C4-2B (cell line): ENCODE results near the gene PON3.
"Not testable (repeated sequence)": the region's sequence is repeated elsewhere in the genome, so short reads cannot be mapped to it uniquely, and the experiment has no call there.

Experiments
- H3K27ac ChIP-seq: fragments of 450-650 bp; 2 replicates; pipeline ENCODE4 v1.5.1; 2017
- CTCF ChIP-seq: fragments of 450-650 bp; conservative IDR thresholded peaks from 2 replicates; pipeline ENCODE4 v1.5.1; 2017; ENCODE audit warnings: mild to moderate bottlenecking
- ZFX ChIP-seq: fragments of 450-650 bp; IDR thresholded peaks from 2 replicates; pipeline ENCODE4 v1.6.1; 2017

Gene PON3

GRCh38 chr7:95394370-95394769, 1.8 kb downstream of the PON3 start:
- TF ChIP-seq CTCF: no peak
- H3K27ac ChIP-seq: no peak overlapping the region

GRCh38 chr7:95391761-95392160, 4.4 kb downstream of the PON3 start:
- H3K27ac ChIP-seq: no peak overlapping the region
- TF ChIP-seq ZFX (no peak), CTCF (no peak)

- TF ChIP-seq CTCF (no peak), ZFX (no peak)
- H3K27ac ChIP-seq: no peak overlapping the region
These were observed 6.7 kb downstream of the PON3 start for GRCh38 chr7:95389516-95389915.

GRCh38 chr7:95379457-95379856, 16.7 kb downstream of the PON3 start:
- H3K27ac ChIP-seq: not testable (repeated sequence)

DNA sequence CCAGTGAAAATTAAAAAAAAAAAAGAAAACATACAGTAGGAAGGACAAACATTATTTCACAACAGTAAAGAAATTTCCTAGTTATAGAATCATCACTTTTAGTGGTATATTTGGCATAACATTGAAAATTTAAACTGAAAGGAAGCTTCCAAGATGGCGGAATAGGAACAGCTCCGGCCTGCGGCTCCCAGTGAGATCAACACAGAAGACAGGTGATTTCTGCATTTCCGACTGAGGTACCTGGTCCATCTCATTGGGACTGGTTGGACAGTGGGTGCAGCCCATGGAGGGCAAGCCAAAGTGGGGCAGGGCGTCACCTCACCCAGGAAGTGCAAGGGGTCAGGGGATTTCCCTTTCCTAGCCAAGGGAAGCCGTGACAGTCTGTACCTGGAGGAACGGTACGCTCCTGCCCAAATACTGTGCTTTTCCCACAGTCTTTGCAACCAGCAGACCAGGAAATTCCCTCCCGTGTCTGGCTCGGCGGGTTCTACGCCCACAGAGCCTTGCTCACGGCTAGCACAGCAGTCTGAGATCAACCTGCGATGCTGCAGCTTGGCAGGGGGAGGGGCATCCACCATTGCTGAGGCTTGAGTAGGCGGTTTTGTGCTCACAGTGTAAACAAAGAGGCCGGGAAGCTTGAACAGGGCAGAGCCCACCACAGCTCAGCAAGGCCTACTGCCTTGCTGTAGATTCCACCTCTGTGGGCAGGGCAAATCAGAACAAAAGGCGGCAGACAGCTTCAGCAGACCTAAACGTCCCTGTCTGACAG, 19.4 kb downstream of the PON3 start:
- TF ChIP-seq CTCF (no peak), ZFX (no peak)
- H3K27ac ChIP-seq: no peak overlapping the region

DNA sequence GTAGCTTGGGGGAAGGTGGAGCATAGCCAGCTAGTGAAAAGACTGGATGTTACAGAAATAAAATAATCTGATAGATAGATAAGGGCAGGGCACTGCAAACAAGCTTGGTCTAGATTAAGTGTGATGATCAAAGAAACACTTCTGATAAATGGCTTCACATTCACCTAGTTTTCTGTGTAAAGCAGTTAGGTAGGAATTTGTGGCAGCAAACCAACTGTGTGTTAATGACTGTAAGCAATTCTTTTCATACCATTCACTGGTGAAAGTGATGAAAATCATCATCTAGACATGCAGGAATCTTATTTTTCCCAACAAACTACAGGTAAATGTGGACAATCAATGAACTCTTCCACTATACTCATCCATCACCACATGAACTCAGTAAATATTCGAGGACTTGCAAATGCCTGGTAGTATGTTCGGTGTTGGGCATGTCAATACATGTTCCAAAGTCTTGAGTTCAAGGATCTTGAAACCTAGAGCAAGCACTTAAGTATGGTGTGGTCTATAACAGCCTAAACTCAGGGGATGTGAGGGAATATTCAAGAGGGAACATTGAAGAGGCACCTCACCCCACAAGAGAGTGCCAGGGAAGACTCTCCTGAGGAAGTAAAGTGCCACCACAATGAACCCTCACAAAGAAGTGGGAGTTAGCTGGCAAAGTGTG, 20.5 kb downstream of the PON3 start:
- no peak for TF ChIP-seq ZFX
- no peak for TF ChIP-seq CTCF

GRCh38 chr7:95373323-95373722, 22.9 kb downstream of the PON3 start:
- no peak for TF ChIP-seq ZFX
- peak; percentile 4; the same call in 1 of the 2 replicates for TF ChIP-seq CTCF
- H3K27ac ChIP-seq: no peak overlapping the region

More for the DNA sequence above, 20.5 kb downstream of the PON3 start:
- no peak overlapping the region for H3K27ac ChIP-seq
